ENCODE results near the gene RBM26. TPM values are rescaled to one million over a fixed set of nuclear protein-coding genes. Genes with fewer than 3 reads are reported as not detected.

Gene RBM26
- polyA plus RNA-seq, 1 of the 3 experiments (the other 2 are of a cell fraction) = 12.5 TPM

DNA sequence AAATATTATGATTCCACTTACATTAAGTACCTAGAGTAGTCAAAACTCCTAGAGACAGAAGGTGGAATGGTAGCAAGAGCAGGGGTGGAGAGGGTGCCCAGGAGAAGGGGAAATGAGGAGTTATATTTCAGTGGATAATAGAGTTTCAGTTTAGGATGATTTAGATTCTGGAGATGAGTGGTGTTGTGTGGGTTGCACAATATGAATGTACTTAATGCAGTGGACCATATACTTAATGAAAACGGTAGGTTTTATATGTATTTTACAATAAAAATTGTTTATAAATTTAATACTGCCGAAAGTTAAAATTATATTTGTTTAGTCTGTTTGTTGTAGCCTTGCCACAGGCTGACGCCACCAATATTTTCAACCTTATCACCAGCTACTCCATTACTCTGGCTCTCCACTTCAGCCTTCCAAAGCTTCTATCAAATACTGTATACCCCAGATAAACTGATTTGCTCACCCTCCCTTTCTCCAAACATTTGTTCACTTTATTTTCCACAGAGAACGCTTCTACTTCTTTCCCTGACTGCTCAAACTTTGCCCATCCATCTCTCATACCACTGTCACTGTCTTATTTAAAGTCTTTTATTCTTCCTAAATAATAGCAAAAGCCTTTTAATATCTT, 1.4 kb upstream of the RBM26 start:
- DNase-seq = no peak
- no peaks in the 10 kb centered on the region for H3K9me3 ChIP-seq
- no peaks in the 10 kb centered on the region for H3K27me3 ChIP-seq (ENCODE audit: insufficient read depth)
- no peaks in the 10 kb centered on the region for H3K9me2 ChIP-seq
- H3K4me3 ChIP-seq (ENCODE audit: low read depth in 2 of 2, low read length in 1 of 2) = peak overlapping the region; percentile 93 to 98; a peak in 3 of 4 replicates
- no peak overlapping the region for H3K27ac ChIP-seq (ENCODE audit: low read depth in 2 of 2, low read length in 1 of 2)
- peaks cover 11% of the 10 kb centered on the region in 2 experiments; a peak in 3 of 4 replicates for H3K4me1 ChIP-seq (ENCODE audit: control insufficient read depth in 1 of 2, insufficient read depth in 2 of 2, low read depth in 1 of 2, low read length in 1 of 2)
- TF ChIP-seq POLR2AphosphoS5 (IDR thresholded peaks at IDR 0.05; ENCODE audit: low read depth, low read length) = no peak
- TF ChIP-seq, protein P1, sequence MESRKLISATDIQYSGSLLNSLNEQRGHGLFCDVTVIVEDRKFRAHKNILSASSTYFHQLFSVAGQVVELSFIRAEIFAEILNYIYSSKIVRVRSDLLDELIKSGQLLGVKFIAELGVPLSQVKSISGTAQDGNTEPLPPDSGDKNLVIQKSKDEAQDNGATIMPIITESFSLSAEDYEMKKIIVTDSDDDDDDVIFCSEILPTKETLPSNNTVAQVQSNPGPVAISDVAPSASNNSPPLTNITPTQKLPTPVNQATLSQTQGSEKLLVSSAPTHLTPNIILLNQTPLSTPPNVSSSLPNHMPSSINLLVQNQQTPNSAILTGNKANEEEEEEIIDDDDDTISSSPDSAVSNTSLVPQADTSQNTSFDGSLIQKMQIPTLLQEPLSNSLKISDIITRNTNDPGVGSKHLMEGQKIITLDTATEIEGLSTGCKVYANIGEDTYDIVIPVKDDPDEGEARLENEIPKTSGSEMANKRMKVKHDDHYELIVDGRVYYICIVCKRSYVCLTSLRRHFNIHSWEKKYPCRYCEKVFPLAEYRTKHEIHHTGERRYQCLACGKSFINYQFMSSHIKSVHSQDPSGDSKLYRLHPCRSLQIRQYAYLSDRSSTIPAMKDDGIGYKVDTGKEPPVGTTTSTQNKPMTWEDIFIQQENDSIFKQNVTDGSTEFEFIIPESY (IDR thresholded peaks at IDR 0.05; ENCODE audit: borderline replicate concordance, low read depth) = no peak
- TF ChIP-seq EZH2phosphoT487 (IDR thresholded peaks at IDR 0.05; ENCODE audit: borderline replicate concordance, low read depth) = no peak
- no peak for TF ChIP-seq CHD2 (IDR thresholded peaks at IDR 0.05; ENCODE audit: low read length, partially characterized antibody)
- no peak for TF ChIP-seq MEF2A (IDR thresholded peaks at IDR 0.05; ENCODE audit: borderline replicate concordance, low read depth)
- TF ChIP-seq YY1 (IDR thresholded peaks at IDR 0.05; ENCODE audit: low read depth) = no peak
- TF ChIP-seq NRF1 (IDR thresholded peaks at IDR 0.05; ENCODE audit: low read depth, low read length) = no peak
- TF ChIP-seq, protein P2, sequence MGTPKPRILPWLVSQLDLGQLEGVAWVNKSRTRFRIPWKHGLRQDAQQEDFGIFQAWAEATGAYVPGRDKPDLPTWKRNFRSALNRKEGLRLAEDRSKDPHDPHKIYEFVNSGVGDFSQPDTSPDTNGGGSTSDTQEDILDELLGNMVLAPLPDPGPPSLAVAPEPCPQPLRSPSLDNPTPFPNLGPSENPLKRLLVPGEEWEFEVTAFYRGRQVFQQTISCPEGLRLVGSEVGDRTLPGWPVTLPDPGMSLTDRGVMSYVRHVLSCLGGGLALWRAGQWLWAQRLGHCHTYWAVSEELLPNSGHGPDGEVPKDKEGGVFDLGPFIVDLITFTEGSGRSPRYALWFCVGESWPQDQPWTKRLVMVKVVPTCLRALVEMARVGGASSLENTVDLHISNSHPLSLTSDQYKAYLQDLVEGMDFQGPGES (IDR thresholded peaks at IDR 0.05; ENCODE audit: low read depth, low read length) = no peak
- TF ChIP-seq FOSL2 (IDR thresholded peaks at IDR 0.05; ENCODE audit: borderline replicate concordance, low read depth) = no peak
- TF ChIP-seq, protein P3, sequence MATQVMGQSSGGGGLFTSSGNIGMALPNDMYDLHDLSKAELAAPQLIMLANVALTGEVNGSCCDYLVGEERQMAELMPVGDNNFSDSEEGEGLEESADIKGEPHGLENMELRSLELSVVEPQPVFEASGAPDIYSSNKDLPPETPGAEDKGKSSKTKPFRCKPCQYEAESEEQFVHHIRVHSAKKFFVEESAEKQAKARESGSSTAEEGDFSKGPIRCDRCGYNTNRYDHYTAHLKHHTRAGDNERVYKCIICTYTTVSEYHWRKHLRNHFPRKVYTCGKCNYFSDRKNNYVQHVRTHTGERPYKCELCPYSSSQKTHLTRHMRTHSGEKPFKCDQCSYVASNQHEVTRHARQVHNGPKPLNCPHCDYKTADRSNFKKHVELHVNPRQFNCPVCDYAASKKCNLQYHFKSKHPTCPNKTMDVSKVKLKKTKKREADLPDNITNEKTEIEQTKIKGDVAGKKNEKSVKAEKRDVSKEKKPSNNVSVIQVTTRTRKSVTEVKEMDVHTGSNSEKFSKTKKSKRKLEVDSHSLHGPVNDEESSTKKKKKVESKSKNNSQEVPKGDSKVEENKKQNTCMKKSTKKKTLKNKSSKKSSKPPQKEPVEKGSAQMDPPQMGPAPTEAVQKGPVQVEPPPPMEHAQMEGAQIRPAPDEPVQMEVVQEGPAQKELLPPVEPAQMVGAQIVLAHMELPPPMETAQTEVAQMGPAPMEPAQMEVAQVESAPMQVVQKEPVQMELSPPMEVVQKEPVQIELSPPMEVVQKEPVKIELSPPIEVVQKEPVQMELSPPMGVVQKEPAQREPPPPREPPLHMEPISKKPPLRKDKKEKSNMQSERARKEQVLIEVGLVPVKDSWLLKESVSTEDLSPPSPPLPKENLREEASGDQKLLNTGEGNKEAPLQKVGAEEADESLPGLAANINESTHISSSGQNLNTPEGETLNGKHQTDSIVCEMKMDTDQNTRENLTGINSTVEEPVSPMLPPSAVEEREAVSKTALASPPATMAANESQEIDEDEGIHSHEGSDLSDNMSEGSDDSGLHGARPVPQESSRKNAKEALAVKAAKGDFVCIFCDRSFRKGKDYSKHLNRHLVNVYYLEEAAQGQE (IDR thresholded peaks at IDR 0.05; ENCODE audit: low read depth, low read length) = no peak
- no peak for TF ChIP-seq RAD21 (IDR thresholded peaks at IDR 0.05; ENCODE audit: low read length)
- TF ChIP-seq, protein P4, sequence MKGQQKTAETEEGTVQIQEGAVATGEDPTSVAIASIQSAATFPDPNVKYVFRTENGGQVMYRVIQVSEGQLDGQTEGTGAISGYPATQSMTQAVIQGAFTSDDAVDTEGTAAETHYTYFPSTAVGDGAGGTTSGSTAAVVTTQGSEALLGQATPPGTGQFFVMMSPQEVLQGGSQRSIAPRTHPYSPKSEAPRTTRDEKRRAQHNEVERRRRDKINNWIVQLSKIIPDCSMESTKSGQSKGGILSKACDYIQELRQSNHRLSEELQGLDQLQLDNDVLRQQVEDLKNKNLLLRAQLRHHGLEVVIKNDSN (IDR thresholded peaks at IDR 0.05; ENCODE audit: borderline replicate concordance, low read depth) = no peak
- no peak for TF ChIP-seq FOXM1 (IDR thresholded peaks at IDR 0.05; ENCODE audit: low read depth)
- TF ChIP-seq SMC3 (IDR thresholded peaks at IDR 0.05; ENCODE audit: low read depth, low read length) = no peak
- TF ChIP-seq RFX5 (IDR thresholded peaks at IDR 0.05; ENCODE audit: low read length) = no peak
- no peak for TF ChIP-seq FOXJ3 (CRISPR knock-in tag; IDR thresholded peaks at IDR 0.05)
- peak overlapping the region; percentile 93; the same call in 1 of the 2 replicates for H2AFZ ChIP-seq (ENCODE audit: low read depth)
- H3K9ac ChIP-seq = peak overlapping the region; percentile 99; the same call in 1 of the 2 replicates
- ChIA-PET CTCF (interaction anchor here (1.1 kb wide), 1 partner anchor 17 kb away, joined by 6 read pairs; no protein-coding TSS in a partner anchor), POLR2A (no interaction called here)
- H3K79me2 ChIP-seq (ENCODE audit: insufficient read depth) = peaks cover 52% of the 10 kb centered on the region
- no peaks in the 10 kb centered on the region for H3F3A ChIP-seq (replicated peaks; ENCODE audit: insufficient read depth)
- H3K36me3 ChIP-seq (replicated peaks in 1 of 2; ENCODE audit: control insufficient read depth in 1 of 2, insufficient read depth in 2 of 2, low read length in 1 of 2) = peaks cover under 1 to 3% of the 10 kb centered on the region in 2 experiments
- peaks cover 28% of the 10 kb centered on the region for H4K20me1 ChIP-seq (ENCODE audit: insufficient read depth)
- H3K4me2 ChIP-seq = peak overlapping the region; percentile 94
- WGBS (ENCODE audit: low lambda C conversion rate) = 95% methylated on average over 4 of the region's 4 CpGs

Data from SK-N-SH (cell line).